Measurements from ENCODE around the gene KRTAP12-4.
"Not testable (repeated sequence)": the region's sequence is repeated elsewhere in the genome, so short reads cannot be mapped to it uniquely, and the experiment has no call there.

The KRTAP12-4 gene

DNA sequence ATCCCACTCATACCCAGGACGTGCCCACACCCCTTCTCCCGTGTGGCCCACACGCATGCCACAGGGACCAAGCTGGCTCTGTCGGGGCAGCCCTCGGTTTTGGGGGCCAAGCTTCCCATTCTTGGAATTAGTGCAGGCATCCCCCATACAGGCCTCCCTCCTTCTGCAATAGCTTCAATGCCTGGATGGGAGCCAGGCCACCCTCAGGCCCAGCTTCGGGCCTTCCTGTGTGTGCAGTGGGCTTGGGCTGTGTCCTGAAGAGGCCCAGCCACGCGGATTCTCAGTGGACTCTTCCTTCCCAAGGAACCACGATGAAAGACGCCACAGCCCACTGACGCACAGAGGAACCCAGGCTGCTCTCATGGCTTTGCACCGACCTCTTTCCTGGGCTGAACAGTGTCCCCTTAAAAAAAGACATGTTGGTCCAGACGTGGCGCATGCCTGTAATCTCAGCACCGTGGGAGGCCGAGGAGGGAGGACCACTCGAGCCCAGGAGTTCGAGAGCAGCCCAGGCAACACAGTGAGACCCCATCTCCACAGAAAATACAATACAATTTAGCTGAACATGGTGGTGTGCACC, 4.8 kb downstream of the KRTAP12-4 start:
- TF ChIP-seq, protein P1, sequence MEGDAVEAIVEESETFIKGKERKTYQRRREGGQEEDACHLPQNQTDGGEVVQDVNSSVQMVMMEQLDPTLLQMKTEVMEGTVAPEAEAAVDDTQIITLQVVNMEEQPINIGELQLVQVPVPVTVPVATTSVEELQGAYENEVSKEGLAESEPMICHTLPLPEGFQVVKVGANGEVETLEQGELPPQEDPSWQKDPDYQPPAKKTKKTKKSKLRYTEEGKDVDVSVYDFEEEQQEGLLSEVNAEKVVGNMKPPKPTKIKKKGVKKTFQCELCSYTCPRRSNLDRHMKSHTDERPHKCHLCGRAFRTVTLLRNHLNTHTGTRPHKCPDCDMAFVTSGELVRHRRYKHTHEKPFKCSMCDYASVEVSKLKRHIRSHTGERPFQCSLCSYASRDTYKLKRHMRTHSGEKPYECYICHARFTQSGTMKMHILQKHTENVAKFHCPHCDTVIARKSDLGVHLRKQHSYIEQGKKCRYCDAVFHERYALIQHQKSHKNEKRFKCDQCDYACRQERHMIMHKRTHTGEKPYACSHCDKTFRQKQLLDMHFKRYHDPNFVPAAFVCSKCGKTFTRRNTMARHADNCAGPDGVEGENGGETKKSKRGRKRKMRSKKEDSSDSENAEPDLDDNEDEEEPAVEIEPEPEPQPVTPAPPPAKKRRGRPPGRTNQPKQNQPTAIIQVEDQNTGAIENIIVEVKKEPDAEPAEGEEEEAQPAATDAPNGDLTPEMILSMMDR (IDR thresholded peaks at IDR 0.05): no peak
- TF ChIP-seq ZFX (IDR thresholded peaks at IDR 0.05; ENCODE audit: borderline replicate concordance): no peak

DNA sequence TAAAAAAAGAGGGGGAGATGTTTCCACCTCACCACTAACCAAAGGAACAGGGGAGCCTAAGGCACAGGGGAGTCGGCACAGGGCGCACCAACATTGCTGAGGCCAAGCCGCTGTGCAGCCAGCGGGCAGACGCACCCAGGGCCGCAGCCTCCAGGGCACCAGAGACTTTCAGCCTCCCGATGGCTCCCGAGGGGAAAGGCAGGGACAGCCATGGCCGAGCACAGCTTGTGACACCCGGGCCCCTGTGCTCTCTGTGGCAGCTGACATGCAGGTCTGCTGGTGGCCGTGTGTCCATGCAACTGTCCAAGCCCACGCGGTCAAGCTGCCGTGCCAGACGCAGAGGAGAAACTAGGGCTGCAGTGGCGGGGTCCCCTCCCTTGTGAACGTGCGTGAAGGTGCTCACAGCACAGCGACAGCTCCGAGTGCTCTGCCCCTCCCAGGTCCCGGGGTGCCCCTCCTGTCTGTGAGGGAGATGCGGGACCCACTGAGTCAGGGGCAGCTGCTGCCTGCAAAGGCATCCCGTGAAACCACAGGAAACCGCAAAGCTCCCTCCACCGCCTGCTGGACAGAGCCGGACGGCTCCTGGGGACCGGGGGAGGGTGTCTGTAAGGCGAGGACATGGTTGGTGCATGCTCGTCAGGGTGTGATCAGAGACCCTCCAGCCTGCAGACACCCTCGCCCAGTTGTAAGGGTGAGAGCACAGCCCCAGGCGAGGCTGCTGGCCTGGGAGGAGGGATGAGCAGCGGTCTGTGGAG, 5.7 kb downstream of the KRTAP12-4 start:
- TF ChIP-seq, protein P1 (IDR thresholded peaks at IDR 0.05): no peak
- TF ChIP-seq ZFX (IDR thresholded peaks at IDR 0.05; ENCODE audit: borderline replicate concordance): no peak
- no peak overlapping the region for H3K27ac ChIP-seq

More for the DNA sequence above, 4.8 kb downstream of the KRTAP12-4 start:
- H3K27ac ChIP-seq: no peak overlapping the region

DNA sequence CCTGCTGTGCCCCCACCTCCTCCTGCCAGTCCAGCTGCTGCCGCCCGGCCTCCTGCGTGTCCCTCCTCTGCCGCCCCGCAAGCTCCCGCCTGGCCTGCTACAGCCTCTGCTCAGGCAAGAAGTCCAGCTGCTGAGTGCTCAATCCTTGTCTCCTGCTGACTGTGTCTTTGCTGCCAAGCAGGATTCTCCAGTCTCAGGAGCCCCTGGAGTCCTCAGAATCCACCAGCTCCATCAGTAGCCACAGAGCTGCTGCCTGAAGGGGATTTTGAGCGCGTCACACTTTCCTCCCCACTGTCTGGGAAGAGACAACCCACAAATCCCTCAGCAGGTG, 7.3 kb downstream of the KRTAP12-4 start:
- TF ChIP-seq, protein P1 (IDR thresholded peaks at IDR 0.05): no peak
- TF ChIP-seq ZFX (IDR thresholded peaks at IDR 0.05; ENCODE audit: borderline replicate concordance): no peak

DNA sequence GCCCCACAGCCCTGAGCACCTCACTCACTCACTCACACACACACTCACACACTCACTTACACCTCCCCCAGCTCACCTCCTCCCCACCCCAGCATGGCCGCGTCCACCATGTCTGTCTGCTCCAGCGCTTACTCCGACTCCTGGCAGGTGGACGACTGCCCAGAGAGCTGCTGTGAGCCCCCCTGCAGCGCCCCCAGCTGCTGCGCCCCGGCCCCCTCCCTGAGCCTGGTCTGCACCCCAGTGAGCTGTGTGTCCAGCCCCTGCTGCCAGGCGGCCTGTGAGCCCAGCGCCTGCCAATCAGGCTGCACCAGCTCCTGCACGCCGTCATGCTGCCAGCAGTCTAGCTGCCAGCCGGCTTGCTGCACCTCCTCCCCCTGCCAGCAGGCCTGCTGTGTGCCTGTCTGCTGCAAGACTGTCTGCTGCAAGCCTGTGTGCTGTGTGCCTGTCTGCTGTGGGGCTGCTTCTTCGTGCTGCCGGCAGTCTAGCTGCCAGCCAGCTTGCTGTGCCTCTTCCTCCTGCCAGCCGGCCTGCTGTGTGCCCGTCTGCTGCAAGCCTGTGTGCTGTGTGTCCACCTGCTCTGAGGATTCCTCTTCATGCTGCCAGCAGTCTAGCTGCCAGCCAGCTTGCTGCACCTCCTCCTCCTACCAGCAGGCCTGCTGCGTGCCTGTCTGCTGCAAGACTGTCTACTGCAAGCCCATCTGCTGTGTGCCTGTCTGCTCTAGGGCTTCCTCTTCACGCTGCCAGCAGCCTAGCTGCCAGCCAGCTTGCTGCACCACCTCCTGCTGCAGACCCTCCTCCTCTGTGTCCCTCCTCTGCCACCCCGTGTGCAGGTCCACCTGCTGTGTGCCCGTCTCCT, 7.9 kb downstream of the KRTAP12-4 start, which contains the start of gene KRTAP10-11:
Gene KRTAP10-11, plus strand, starts transcription at position 49 of the 856 bp plus-strand sequence. Its CDS starts 45 bp downstream, at position 94.
- not testable (repeated sequence) for H3K27ac ChIP-seq

More for the DNA sequence above, 7.3 kb downstream of the KRTAP12-4 start:
- H3K27ac ChIP-seq: no peak overlapping the region

DNA sequence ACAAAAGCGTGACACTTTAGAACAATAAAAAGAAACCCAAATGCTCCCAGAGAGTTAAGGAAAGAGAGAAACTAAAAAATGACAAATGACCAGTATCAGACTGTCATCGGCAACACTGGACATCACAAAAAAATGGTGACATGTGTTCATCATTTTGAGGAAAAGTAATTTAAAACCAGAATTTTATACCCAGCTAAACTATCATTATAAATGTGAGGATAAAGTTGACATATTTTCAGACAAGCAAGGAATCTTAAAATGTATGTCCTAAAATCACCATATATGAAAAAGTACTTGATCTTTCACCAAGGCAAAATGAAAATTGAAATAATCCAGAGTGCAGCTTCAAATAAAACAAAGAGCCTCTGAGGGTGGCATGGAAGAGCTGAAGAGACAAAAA, 9.6 kb downstream of the KRTAP12-4 start:
- no peak overlapping the region for H3K27ac ChIP-seq
- TF ChIP-seq, protein P1 (IDR thresholded peaks at IDR 0.05): no peak
- no peak for TF ChIP-seq ZFX (IDR thresholded peaks at IDR 0.05; ENCODE audit: borderline replicate concordance)

DNA sequence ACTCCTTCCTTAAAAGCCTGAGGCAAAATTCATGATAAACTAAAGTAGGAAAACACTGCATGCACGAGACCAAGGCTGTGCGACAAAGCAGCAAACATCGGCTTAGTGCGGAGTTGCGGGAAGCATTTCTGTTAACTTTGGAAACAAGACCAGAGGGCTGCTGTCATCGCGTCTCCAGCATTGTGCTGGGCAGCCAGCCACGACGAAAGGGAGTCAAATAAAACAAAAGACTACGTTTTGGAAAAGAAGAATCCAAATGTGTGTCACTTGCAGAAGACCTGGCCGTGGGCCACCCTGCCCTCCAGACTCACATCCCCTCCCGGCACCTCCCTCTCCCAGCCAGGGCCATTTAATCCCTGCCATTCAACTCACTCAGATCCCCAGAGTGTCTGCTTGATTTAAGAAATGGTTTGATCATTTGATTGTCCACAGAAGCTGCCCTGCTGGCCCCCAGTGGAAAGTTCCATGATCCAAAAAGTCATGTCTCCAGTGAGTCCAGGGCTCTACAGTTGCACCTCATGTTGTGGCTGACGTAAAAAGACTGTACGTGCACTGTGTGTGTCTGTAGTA, 10.6 kb downstream of the KRTAP12-4 start:
- no peak for TF ChIP-seq ZFX (IDR thresholded peaks at IDR 0.05; ENCODE audit: borderline replicate concordance)
- TF ChIP-seq, protein P1 (IDR thresholded peaks at IDR 0.05): no peak
- no peak overlapping the region for H3K27ac ChIP-seq

DNA sequence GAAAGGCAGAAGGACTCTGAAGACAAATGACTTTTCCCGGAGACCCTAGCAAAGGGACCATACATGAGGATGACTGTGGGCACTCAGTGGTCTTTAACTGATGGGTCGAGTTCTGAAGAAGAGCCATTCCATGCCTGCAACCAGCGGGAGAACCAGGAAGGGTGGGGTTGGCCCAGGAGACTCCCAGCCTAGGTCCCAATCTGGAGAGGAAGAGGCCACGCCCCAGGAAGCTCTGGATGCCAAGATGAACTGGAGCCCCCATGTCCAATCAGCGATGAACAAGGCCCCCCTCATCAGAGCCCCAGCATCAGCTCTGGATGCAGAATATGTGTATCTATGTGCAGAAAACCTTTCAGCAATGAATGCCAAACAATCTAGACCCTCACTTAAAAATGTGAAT, 13.7 kb downstream of the KRTAP12-4 start:
- no peak overlapping the region for H3K27ac ChIP-seq
- TF ChIP-seq, protein P1 (IDR thresholded peaks at IDR 0.05): no peak
- no peak for TF ChIP-seq ZFX (IDR thresholded peaks at IDR 0.05; ENCODE audit: borderline replicate concordance)
